Measurements from ENCODE around the gene ANKRD37. TPM values are rescaled to one million over a fixed set of nuclear protein-coding genes. Genes with fewer than 3 reads are reported as not detected.
"Not testable (repeated sequence)": the region's sequence is repeated elsewhere in the genome, so short reads cannot be mapped to it uniquely, and the experiment has no call there.

The ANKRD37 gene
- 4.9 and 10.6 TPM in 2 replicates for total RNA-seq

DNA sequence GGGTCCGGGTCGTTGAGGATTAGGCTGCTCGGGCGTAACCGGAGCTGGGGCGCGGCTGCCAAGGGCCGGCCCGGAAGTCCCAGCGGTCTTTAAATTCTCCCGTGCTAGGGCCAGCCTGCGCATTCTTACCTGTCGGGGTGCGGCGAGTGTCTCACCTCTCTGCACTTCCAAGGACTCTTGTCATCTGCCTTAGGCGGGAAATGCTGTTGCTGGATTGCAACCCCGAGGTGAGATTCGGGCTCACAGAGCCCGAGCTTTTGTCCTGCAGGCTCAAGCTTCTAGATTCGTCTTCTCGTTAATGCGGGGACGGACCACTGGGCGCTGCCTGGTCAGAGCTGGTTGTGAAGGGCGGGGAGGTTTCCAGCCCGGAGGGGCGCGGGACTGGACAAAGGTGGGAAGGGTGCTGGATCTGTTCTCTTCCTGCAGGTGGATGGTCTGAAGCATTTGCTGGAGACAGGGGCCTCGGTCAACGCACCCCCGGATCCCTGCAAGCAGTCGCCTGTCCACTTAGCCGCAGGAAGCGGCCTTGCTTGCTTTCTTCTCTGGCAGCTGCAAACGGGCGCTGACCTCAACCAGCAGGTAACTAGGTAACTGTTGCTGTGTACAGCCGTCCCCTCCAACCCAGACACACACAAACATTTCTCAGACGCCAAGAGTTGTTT lies at the start of gene ANKRD37:
TSS of gene ANKRD37 (plus strand) at position 118 of the 662 bp plus-strand sequence. CDS start at position 201, 83 bp downstream.
- DNase-seq (ENCODE audit: low read depth), result peak; percentile 86

- no peak for DNase-seq (ENCODE audit: low read depth)
Observed at GRCh38 chr4:185346975-185347601, 49.6 kb upstream of the ANKRD37 start.

- no peak for DNase-seq (ENCODE audit: low read depth)
Observed at GRCh38 chr4:185351691-185352090, 45.0 kb upstream of the ANKRD37 start.

GRCh38 chr4:185352202-185352601 lies 44.4 kb upstream of the ANKRD37 start:
- DNase-seq (ENCODE audit: low read depth), result no peak

DNA sequence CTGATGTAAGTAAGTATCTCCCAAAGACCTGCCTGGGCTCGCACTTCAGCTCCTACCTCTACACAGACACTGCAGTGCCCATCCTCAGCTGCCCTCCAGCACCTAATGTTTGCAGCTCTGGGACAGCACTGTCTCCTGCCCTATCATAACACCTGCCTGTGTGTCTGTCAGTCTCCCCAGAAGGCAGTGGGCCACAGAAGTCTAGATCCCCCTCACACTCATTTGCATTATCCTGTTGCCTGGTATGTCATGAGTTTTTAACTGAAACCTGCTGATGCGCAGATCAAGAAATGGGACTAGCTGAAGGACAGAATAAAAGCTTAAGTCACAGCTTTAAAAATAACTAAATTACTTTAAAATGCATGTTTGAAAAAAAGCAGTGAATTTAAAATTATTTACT lies 43.9 kb upstream of the ANKRD37 start:
- DNase-seq (ENCODE audit: low read depth), result no peak

- DNase-seq (ENCODE audit: low read depth), result no peak
Observed at GRCh38 chr4:185357211-185357610, 39.4 kb upstream of the ANKRD37 start.

DNA sequence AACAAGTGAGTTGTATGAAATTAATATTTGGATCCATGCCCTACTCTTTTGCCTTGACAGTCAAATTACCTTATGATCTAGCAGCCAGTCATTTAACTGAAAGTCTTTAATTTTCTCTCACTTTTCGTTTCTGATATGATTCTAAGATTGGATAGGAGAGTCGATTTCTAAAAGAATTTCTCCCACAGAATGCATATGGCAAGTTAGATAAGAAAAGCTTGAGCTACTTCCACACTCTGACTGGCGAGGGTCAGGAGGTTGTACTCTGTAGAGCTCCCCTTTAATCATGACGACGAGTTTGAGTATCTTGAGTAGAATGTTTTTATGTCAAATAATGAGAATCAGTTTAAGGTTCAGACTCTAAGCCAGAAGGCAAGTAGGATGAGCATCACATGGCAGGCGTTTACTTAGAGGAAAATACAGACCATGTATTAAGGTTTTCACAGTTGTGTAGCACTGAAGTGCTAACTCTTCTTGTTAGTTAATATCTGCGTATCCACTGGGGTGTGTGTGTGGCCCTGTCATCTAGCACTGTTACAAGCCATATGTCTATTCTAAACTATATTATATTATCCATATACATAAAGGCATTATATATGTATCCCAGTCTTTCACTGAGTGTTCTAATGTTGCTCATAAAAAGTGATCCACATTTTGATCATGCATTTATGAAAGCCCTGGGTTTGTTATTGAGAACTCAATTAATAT lies 38.8 kb upstream of the ANKRD37 start:
- DNase-seq (ENCODE audit: low read depth), result no peak

GRCh38 chr4:185358514-185358913 lies 38.1 kb upstream of the ANKRD37 start:
- no peak for DNase-seq (ENCODE audit: low read depth)

DNA sequence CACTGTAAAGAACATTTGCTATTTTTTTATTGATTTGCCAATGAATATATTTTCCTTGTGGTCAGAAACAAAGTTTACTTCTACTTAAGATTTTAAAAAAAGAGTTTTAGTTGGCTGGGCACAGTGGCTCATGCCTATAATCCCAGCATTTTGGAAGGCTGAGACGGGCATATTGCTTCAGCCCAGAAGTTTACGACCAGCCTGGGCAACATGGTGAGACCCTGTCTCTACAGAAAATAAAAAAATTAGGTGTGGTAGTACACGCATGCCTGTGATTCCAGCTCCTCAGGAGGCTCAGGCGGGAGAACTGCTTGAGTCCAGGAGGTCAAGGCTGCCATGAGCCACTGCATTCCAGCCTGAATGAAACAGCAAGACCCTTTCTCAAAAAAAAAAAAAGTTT lies 37.7 kb upstream of the ANKRD37 start:
- no peak for DNase-seq (ENCODE audit: low read depth)

GRCh38 chr4:185359767-185360446 lies 36.7 kb upstream of the ANKRD37 start:
- DNase-seq (ENCODE audit: low read depth), result no peak

DNA sequence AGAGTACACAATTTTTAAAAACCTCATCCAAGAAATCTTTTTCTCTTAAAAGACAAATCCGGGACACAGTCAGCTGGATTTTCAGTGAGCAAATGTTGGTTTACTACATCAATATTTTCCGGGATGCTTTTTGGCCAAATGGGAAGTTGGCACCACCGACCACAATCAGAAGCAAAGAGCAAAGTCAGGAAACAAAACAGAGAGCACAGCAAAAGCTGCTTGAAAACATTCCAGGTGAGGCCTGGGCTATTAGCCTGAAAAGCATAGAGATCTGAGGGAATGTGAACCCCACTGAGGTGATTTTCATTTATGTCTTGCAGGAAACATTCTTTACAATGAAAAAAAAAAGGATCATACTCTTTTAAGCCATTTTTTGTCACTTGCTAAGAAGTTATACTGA lies 34.8 kb upstream of the ANKRD37 start:
- DNase-seq (ENCODE audit: low read depth), result no peak

GRCh38 chr4:185362570-185362969 lies 34.1 kb upstream of the ANKRD37 start:
- DNase-seq (ENCODE audit: low read depth), result not testable (repeated sequence)

DNA sequence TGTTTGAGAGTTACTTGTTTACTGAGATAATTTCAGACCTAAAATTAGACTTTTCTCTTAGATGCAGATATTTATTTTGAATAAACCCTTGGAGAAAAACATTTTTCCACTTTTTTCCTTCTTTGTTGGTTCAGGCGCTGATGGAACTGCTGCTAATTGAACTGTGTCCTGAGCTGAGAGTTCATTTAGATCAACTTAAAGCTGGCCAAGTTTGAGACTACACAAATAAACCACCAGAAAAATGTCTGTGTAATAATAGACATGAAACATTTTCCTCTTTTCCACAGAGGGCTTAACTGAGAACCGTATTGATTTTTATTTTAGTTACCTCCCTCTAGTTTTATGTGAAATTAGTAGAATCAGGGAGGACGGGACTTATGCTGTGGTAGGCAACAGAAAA lies 33.4 kb upstream of the ANKRD37 start:
- DNase-seq (ENCODE audit: low read depth), result no peak

- no peak for DNase-seq (ENCODE audit: low read depth)
Observed at GRCh38 chr4:185364886-185365285, 31.8 kb upstream of the ANKRD37 start.

GRCh38 chr4:185369731-185370130 lies 26.9 kb upstream of the ANKRD37 start:
- no peak for DNase-seq (ENCODE audit: low read depth)

- DNase-seq (ENCODE audit: low read depth), result no peak
Observed at GRCh38 chr4:185370268-185370949, 26.2 kb upstream of the ANKRD37 start.

DNA sequence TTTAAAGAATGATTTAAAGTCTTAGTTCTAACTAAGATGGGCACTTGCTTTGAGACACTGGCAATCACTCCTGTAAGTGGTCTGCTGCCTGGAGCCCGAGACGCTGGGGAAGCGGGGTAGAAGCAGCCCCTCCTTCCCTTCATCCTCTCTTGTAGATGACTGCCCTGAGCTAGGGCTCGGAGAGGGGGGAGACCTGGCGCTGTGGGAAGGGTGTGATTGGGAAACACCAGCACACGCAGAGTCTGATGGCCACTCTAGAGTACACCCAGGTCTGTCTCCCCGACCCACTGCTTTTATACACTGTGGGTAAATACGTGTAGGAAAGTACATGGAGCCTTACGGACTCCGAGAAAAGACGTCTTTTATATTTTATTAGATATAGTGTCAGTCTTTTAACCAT lies 24.9 kb upstream of the ANKRD37 start:
- no peak for DNase-seq (ENCODE audit: low read depth)

- DNase-seq (ENCODE audit: low read depth), result no peak
Observed at GRCh38 chr4:185374027-185374426, 22.6 kb upstream of the ANKRD37 start.

DNA sequence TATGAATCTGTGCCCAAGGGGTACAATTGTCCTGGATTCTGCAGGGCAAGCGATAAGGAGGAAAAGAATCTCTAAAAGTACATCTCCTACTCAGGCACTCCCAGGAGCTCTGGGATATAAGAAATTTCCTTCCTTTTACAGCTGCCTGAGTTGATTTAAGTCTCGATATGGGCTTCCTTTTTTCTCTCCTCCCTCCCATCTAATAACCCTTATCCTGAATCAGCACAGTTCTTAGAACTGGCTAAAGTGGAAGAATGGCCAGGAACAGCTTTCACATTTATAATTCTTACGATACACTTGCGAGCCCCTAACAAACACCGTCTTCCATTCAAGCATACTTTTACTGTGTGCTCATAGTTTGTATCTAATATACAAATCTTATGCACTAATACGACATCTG lies 22.1 kb upstream of the ANKRD37 start:
- DNase-seq (ENCODE audit: low read depth), result no peak

GRCh38 chr4:185378264-185378663 lies 18.4 kb upstream of the ANKRD37 start:
- DNase-seq (ENCODE audit: low read depth), result no peak

GRCh38 chr4:185379326-185380295 lies 17.0 kb upstream of the ANKRD37 start:
- DNase-seq (ENCODE audit: low read depth), result no peak

Data from renal cortical epithelial cell (primary cell).